Right lobe of liver (tissue), 4 donors: ENCODE results near the gene IQGAP3.

Source experiments
- POLR2A ChIP-seq: fragments of 450-650 bp; IDR thresholded peaks from one replicate; pipeline ENCODE4 v1.6.1; 2017; ENCODE audit warnings: antibody characterized with exemption, mild to moderate bottlenecking
- TF ChIP-seq, protein P1 (sequence below), 4 donors: fragments of 200-600 bp in 3 of 4; fragments of 450-650 bp in 1 of 4; IDR thresholded peaks; one replicate each; pipeline versions ENCODE4 v1.5.1 to v1.8.0; 2016 to 2022; ENCODE audit warnings: antibody characterized with exemption in 4 of 4, mild to moderate bottlenecking in 2 of 4
- donor health status: DM: no; HTN: no; CAD: no.
- donor health status: DM: no; HTN: no; CAD: no.
- donor health status: DM: no; HTN: yes; CAD: no.

GRCh38 chr1:156577550-156577949, 5.2 kb upstream of the IQGAP3 start:
- TF ChIP-seq, protein P1, sequence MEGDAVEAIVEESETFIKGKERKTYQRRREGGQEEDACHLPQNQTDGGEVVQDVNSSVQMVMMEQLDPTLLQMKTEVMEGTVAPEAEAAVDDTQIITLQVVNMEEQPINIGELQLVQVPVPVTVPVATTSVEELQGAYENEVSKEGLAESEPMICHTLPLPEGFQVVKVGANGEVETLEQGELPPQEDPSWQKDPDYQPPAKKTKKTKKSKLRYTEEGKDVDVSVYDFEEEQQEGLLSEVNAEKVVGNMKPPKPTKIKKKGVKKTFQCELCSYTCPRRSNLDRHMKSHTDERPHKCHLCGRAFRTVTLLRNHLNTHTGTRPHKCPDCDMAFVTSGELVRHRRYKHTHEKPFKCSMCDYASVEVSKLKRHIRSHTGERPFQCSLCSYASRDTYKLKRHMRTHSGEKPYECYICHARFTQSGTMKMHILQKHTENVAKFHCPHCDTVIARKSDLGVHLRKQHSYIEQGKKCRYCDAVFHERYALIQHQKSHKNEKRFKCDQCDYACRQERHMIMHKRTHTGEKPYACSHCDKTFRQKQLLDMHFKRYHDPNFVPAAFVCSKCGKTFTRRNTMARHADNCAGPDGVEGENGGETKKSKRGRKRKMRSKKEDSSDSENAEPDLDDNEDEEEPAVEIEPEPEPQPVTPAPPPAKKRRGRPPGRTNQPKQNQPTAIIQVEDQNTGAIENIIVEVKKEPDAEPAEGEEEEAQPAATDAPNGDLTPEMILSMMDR (IDR thresholded peaks at IDR 0.05), result no peak
- TF ChIP-seq POLR2A, result no peak
